Measurements from ENCODE around the gene SLC25A34. TPM values are rescaled to one million over a fixed set of nuclear protein-coding genes. Genes with fewer than 3 reads are reported as not detected.

Gene SLC25A34
- total RNA-seq, 1 experiment from 2014 or later: 0.59 TPM

GRCh38 chr1:15777909-15778707, 42.0 kb downstream of the SLC25A34 start:
- Histone ChIP-seq H3K27ac (ENCODE audit: low read depth, low read length) (no peak overlapping the region), H3K9ac (ENCODE audit: low read length) (no peak overlapping the region), H2AFZ (ENCODE audit: low read depth, low read length, poor library complexity, severe bottlenecking) (no peak overlapping the region), H4K20me1 (ENCODE audit: insufficient read depth) (no peaks in the 10 kb centered on the region), H3K4me1 (ENCODE audit: control insufficient read depth in 1 of 2, insufficient read depth in 2 of 2, low read length in 2 of 2) (peaks cover 7 to 17% of the 10 kb centered on the region in 2 experiments; a peak in 3 of 4 replicates), H3K4me2 (ENCODE audit: low read length) (no peak overlapping the region), H3K79me2 (ENCODE audit: insufficient read depth, low read length) (no peaks in the 10 kb centered on the region), H3K27me3 (ENCODE audit: insufficient read depth, low read length) (no peaks in the 10 kb centered on the region), H3K36me3 (ENCODE audit: control insufficient read depth in 1 of 2, insufficient read depth in 2 of 2, low read length in 2 of 2) (no peaks in the 10 kb centered on the region), H3K9me3 (ENCODE audit: control insufficient read depth in 1 of 2, insufficient read depth in 1 of 2, low read depth in 1 of 2, low read length in 2 of 2) (no peaks in the 10 kb centered on the region), H3K9me2 (ENCODE audit: insufficient read depth) (no peaks in the 10 kb centered on the region), H3K4me3 (replicated peaks in 1 of 2; ENCODE audit: low read depth in 1 of 2, low read length in 2 of 2) (no peak overlapping the region)
- no TSS peak for BruUV-seq (replicated peaks)
- 0 out of 2 replicates have a peak, but pooled peaks have one; percentile 19 for ATAC-seq
- no peak for DNase-seq (ENCODE audit: low read depth, low spot score)
- ChIA-PET POLR2A (no interaction called here), RAD21 (ENCODE audit: low non-redundant PET in 1 of 2, low total read pairs in 2 of 2, uncharacterized antibody in 2 of 2, unreplicated experiment in 2 of 2) (no interaction called here), CTCF (interaction anchor here (3.0 kb wide), 1 partner anchor 14 kb away, joined by 13 read pairs; no protein-coding TSS in a partner anchor)
- no peak for TF ChIP-seq TCF7L2 (IDR thresholded peaks at IDR 0.05; ENCODE audit: borderline replicate concordance, extremely low read depth, insufficient read depth, insufficient read length)
- TF ChIP-seq EZH2phosphoT487 (IDR thresholded peaks at IDR 0.05; ENCODE audit: borderline replicate concordance): no peak
- TF ChIP-seq SRF (IDR thresholded peaks at IDR 0.05; ENCODE audit: low read depth): no peak
- TF ChIP-seq ELF1 (IDR thresholded peaks at IDR 0.05; ENCODE audit: borderline replicate concordance, low read depth): no peak
- no peak for TF ChIP-seq CEBPB (IDR thresholded peaks at IDR 0.05; ENCODE audit: low read depth)
- no peak for TF ChIP-seq CBX3 (IDR thresholded peaks at IDR 0.05; ENCODE audit: low read depth)
- TF ChIP-seq EZH2 (IDR thresholded peaks at IDR 0.05): no peak
- TF ChIP-seq JUND (IDR thresholded peaks at IDR 0.05): no peak
- TF ChIP-seq ZBTB33 (IDR thresholded peaks at IDR 0.05; ENCODE audit: extremely low read depth, insufficient replicate concordance, low read length): no peak
- intact Hi-C loops (cut with micrococcal nuclease): no loop called here

All from HCT116 (cell line).